ENCODE data around the gene EMC9. TPM values are rescaled to one million over a fixed set of nuclear protein-coding genes. Genes with fewer than 3 reads are reported as not detected.

Gene EMC9, protein sequence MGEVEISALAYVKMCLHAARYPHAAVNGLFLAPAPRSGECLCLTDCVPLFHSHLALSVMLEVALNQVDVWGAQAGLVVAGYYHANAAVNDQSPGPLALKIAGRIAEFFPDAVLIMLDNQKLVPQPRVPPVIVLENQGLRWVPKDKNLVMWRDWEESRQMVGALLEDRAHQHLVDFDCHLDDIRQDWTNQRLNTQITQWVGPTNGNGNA
- total RNA-seq (2014; rRNA removed; shearing (Covaris generic)) = 25.4 and 46.5 TPM in 2 replicates

GRCh38 chr14:24141097-24141880 is at the start of gene EMC9:
Gene EMC9, minus strand, starts transcription at chr14:24141591. Its CDS starts 287 bp downstream, at chr14:24141304.
- peak; percentile 100 for DNase-seq (ENCODE audit: low read depth)

DNA sequence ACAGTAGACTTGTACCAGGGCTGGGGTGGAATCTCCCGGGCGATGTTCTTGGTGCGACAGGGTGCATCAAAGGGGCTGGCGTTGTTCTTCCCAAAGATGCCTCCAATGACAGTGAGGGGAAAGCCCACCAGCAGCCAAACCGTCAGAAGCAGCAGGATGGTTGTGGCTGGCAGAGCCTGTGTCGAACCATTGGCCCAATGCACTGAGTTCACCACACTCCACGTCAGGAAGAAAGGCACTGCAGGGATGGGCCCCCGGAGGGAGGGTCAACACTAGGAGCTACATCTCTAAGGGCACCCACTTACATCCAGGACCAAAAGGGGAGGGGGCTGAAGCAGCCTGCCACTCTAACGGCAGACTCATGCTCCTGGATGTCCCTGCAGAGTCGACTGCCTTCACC is 49.0 kb upstream of the EMC9 start:
- DNase-seq (ENCODE audit: low read depth) = no peak

DNA sequence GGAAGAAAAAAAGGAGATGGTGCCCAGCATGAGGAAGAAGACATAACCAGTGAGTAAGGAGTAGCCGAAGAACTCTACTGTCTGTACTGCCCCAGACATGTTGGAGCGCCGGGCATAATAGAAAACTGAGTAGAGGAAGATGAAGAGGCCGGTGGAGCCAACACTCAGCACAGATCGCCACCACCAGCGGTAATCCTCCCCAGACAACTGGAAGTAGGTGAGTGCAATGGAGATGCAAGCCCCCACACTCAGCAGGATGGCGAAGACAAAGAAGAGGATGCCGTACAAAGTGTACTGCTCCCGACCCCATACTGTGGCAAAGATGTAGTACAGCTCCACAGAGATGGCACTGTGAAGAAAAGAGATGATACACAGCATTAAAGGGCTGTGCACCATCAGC is 48.1 kb upstream of the EMC9 start:
- DNase-seq (ENCODE audit: low read depth) = no peak

DNA sequence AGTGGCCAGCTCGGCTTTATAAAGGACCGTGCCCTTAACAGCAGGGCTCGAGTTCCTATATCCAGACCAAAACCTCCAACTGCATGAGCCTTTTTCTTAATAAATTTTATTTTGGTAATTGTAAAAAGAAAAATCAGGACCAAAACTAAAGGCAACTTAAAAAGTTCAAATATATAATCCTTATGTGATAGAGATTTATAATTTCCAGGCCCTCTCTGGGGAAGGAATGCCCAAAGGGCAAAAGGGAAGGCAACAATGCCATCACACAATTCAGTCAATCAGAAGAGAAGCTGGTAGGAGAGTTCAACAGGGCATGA is 47.6 kb upstream of the EMC9 start:
- no peak for DNase-seq (ENCODE audit: low read depth)

DNA sequence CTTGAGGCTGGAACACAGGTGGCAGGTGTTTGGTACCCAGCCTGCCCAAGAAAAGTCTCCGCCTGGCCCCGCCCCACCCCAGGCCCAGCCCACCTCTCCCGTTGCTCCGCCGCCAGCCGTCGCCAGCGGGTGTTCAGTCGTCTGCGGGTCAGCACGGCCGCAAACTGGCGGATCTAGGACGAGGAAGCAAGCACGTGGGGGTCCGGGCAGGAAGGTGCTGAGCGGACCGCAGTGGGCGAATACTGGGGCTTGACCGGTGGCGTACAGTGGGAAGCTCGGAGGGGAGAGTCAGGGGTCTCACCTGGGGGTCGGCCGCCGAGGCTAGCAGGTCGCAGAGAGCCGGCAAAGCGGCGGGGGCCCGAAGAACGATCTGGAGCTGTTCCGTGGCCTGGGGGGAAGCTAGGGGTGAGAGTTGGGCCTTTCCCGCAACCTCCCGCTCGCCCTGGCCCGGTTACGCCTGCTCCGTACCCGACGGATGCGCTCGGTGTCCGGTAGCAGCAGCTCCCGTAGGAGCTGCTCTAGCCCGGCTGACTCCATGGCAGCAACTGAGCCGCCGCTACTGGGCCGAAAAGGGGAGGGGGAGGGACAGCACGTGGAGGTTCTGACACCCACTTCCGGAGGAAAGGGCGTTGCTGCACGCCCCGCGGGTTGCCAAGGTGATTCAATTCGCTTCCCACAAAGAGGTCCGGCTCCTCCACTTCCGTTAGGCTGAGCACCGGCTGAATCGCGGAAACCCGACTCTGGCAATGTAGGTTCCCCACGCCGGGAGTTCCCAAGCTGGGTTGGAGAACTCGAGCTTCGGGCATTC is 47.1 kb upstream of the EMC9 start, which contains the start of gene IPO4:
IPO4 (minus strand) TSS at position 566 of the 808 bp plus-strand sequence; CDS start at position 537, 29 bp downstream.
- peak; percentile 99 for DNase-seq (ENCODE audit: low read depth)

DNA sequence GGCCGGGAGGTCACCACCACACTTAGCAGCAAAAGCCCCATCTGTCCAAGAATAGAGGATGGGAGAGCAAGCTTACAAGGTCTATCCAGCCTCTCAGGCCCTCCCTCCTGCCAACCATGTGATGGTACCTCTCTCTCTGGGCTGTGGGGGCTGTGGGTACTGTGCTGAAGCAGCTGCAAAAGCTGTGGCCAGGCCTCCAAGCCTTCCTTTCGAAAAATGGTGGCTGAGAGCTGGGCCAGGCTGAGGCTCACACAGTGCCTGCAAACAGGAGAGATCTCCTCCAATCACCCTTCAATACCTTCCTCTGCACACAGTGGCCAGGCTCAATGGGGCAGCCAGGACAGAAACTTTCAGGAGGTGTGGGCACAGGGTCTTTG is 46.1 kb upstream of the EMC9 start:
- DNase-seq (ENCODE audit: low read depth) = no peak

DNA sequence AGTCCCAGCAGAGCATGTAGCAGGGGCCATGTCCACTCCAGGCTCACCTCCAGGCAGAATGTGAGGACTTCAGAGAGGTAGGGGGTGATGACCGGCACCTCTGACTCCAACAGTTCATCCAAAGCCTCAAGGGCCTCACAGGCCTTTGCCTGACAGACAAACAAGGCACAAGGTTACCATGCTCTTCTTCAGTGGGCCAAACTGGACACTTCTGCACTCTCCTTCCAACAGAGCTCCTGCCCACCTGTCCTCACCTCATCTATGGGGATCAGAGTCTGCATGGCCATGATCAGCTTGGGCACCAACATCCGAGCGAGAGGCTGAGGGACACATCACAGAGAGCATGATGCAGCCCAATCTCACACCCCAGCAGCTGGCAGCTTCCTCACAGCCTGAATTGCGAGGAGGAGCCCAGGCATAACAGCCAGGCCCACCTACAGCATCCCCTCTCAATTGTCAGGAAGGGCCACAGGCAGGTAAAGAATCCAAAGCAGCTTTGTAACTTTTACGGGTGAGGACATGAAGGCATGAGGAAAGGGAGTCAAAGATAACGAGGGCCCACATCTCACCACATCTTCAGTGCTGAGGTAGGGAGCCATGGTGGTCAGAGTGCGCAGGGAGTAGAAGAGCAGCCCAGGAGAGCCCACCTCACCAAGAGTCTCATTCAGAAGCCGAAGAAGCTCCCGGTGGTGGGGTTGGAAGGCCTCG is 45.6 kb upstream of the EMC9 start:
- DNase-seq (ENCODE audit: low read depth) = no peak

GRCh38 chr14:24185741-24186140 is 44.4 kb upstream of the EMC9 start:
- no peak for DNase-seq (ENCODE audit: low read depth)

DNA sequence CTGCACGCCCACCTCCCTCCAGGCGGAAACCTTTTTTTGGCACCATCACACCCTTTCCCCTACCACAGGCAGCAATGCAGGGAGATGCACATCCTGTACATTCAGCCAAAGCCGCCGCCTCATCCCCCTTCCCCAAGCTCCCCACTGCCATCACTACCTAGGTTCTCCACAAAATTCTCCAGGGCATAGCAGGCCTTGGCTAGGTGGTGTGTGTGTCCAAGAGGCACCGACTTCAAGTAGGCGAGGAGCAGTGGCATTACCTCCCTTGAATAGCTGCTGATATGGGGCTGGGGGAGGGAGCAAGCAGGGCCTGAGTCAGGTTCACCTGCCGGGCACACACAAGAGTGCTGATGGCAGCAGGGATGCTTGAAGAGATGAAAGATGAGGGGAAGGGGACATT is 43.6 kb upstream of the EMC9 start:
- no peak for DNase-seq (ENCODE audit: low read depth)

DNA sequence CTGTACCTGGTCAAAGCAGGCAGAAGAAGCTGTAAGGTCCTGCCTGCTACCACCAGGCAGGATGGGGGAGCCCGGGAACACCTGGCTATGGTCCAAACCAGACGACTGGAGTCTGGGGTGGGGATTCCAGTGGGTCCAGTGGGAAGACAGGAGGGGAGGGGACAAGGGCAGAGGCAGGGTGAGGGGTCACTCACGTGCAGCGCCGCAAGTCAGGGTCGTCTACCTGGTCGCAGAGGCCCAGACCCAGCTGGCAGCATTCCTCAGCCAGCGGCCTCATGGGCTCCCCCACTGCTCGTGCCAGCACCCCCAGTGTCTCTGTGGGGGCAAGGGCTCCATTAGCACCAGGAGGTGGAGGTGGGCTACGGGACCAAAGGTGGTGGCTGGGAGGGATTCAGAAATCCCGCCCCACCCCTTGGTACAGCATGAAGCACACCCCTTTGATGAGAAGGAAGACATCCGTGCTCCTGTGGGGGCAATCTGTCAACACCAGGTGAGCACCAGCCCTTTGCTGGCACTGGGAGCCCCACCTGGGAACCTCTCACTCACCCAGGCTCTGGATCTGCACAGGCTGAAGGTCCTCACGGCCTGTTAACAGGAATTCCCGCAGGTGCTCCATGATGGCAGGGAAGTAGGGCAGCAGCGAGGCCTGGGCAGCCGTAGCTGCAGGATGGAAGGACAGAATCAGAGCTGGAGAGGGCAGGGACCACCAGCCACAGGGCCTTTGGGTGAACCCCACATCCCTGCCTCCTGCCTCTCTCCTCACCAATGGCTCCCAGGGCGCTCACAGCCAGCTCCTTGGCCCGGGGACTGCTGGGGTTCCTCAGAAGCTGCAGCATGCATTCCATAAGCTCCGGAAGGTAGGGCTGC is 42.9 kb upstream of the EMC9 start:
- DNase-seq (ENCODE audit: low read depth) = no peak

DNA sequence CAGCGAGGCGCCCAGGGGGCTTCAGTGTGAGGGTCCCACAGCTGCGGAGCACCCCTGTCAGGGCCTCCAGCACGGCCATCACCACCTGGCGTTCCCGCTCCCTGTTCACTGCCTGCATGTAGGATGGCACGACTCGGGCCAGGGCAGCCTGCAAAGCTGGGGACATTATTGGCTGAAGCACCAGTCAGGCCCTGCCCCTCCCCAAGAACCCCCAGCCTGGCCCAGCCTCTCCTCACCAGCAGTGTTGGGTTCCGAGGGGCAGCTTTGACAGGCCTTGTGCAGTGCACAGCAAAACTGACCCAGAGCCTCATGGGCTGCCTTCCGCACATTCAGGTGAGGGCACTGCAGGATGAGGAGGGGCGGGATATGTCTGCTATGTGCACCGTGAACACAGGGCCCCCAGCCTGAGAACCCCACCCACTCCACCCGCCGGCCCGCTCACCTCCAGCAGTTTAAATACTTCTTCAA is 41.7 kb upstream of the EMC9 start:
- no peak for DNase-seq (ENCODE audit: low read depth)

- DNase-seq (ENCODE audit: low read depth) = no peak
These were observed 40.9 kb upstream of the EMC9 start for GRCh38 chr14:24182110-24182882.

DNA sequence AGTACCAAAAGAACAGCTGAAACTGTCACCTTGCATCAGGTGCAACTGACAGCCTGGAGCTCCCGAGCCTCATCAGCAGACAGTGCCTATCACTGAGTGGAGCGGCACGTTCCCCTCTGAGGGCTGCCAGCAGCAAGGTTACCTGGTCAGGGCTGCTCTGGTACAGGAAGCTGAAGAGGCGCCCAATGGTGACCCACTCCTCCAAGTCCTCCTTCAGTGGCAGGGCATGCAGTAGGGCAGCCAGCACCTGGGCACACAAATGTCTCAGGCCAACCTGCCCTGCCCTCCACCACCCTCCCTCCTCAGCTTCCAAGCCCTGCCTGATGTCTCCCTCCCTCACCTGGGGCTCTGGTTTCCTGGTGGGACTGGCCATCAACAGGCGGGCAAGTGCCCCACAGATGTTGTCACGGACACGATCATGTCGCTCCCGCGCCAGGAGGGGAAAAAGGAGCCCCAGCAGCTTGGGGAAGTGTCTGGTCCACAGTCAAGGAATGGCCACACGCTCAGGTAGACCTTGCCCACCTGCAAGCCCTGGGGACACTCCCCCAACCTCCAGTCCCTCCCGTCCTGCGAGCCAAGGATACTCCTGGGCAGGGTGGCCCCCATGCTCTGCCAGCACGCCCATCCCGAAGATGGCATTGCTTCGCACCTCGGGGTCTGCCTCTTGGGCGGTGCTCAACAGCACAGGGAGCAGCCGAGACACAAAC is 40.1 kb upstream of the EMC9 start:
- DNase-seq (ENCODE audit: low read depth) = no peak

DNA sequence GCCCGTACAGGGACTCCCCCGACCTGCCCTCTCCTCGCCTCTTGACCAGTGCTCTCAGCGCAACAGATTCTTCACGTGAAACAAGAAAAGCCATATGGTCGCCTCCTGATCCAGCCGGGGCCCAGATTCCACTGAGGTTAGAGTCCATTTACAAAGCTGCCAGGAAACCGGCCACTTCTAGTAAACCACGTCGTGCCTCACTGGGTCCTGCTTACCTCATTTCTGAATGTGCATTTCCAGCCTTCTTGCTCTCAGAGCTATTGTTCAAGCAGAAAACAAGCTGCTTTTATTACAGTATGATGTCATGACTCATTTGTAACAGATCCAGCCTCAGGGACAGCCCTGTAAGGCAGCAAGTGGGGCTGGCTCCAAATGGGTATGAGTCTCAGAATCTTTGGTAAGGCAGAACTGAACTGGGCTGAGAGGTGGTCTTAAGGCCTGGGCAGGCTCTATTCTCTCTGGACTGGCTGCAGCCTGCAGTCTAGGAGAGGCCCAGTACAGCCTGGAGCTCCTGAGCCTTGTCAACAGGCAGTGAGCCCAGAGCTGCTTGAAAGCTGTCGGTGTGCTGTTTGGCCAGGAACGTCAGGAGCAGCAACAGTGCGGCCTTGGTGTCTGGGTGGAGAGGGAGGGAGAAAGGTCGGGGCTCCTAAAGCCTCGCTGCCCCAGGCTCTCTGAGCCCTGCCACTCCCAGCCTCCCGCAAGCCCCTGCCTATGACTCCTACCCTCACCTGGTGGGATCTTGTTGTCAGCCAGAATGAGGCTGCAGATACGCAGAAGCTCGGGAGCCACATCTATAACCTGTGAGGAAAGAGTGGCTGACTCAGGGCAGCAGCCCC is 38.8 kb upstream of the EMC9 start:
- DNase-seq (ENCODE audit: low read depth) = no peak

GRCh38 chr14:24179294-24179960 is 38.0 kb upstream of the EMC9 start:
- DNase-seq (ENCODE audit: low read depth) = no peak

DNA sequence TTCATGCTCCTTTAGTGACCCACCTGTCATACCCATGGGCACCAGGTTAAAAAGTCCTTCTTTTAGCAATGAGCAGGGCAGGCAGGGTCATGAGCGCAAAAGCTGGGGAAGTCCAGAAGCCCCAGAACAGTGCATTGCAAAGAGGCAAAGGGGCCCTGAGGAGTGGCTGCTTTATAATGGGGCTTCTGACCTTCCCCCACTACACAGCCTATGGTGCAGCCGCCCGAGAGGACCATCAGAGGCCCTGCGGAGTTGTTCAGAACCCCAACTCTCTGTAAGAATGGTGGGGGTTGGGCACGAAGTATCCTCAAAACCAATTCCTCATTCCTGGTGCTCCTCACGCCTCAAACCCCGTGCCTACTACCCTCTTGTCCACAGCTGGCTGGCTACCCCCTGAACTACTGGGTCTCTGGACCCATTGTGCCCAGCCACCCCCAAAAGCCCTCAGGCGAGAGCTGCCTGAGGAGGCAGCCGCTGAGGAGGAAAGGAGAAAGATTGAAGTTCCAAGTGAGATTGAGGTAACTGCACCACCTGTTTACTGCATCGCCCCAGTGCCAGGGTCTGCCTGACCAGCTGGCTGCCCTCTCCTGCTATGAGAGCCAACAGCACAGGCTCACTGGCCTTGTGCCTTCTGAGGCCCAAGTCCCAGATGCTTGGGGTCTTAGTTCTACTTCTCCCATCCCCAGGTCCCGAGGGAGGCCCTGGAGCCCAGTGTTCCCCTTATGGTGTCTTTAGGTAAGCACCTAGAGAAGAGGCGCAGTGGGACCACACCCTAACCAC is 37.2 kb upstream of the EMC9 start:
- DNase-seq (ENCODE audit: low read depth) = no peak

DNA sequence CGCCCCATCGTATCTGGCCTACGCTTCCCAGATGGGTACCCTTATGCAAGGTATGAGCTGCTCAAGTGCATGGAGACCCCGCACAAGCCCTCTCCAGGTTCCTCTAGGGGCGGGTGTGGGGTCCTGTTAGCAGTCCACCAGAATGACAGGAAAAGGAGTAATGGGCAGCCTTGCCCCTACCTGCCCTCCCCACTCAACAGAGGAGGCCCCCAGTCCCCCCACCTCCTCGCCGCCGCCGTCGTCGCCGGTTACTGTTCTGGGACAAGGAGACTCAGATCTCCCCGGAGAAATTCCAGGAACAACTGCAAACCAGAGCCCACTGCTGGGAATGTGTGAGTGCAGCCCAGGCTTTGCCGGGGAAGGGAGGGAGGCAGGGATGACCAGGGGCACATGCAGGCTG is 36.5 kb upstream of the EMC9 start:
- DNase-seq (ENCODE audit: low read depth) = no peak
